Skin epidermis (tissue), 12 donors: ENCODE results near the gene MAP7D1.

Experiments used
- H3K27ac ChIP-seq, 21 experiments: fragments of 200-600 bp; sonication (generic) in 11 of 21; one replicate each; pipeline ENCODE4 v1.5.0; 2020; ENCODE audit warnings: mild to moderate bottlenecking in 3 of 21, inconsistent platforms in 2 of 21, moderate library complexity in 2 of 21
- H3K4me3 ChIP-seq, 7 experiments: fragments of 200-600 bp; sonication (generic) in 2 of 7; one replicate each; pipeline ENCODE4 v1.5.0; 2020; ENCODE audit warnings: inconsistent platforms in 2 of 7, mild to moderate bottlenecking in 2 of 7, moderate library complexity in 1 of 7

Gene MAP7D1

GRCh38 chr1:36162680-36163239 lies 6.8 kb downstream of the MAP7D1 start:
- Histone ChIP-seq H3K4me3 (no peak overlapping the region), H3K27ac (peak overlapping the region in 20 of 21 experiments; percentile 4 to 100 (median 89))

- no peak overlapping the region for H3K4me3 ChIP-seq
- H3K27ac ChIP-seq: peak overlapping the region in 11 of 21 experiments; percentile 83 to 100 (median 92)
Observed at GRCh38 chr1:36163426-36163825, 7.5 kb downstream of the MAP7D1 start.

GRCh38 chr1:36164361-36164760 lies 8.4 kb downstream of the MAP7D1 start:
- Histone ChIP-seq H3K4me3 (no peak overlapping the region), H3K27ac (peak overlapping the region in 3 of 21 experiments; percentile 1 to 29 (median 3))

- Histone ChIP-seq H3K4me3 (no peak overlapping the region), H3K27ac (peak overlapping the region in 3 of 21 experiments; percentile 19 to 59 (median 29))
Observed at GRCh38 chr1:36165145-36165544, 9.2 kb downstream of the MAP7D1 start.

- no peak overlapping the region for H3K4me3 ChIP-seq
- peak overlapping the region in 13 of 21 experiments; percentile 8 to 66 (median 57) for H3K27ac ChIP-seq
Observed at GRCh38 chr1:36166136-36166535, 10.2 kb downstream of the MAP7D1 start.

GRCh38 chr1:36166938-36167905 lies 11.3 kb downstream of the MAP7D1 start:
- Histone ChIP-seq H3K27ac (peak overlapping the region in 14 of 21 experiments; percentile 7 to 66 (median 47)), H3K4me3 (no peak overlapping the region)

- peak overlapping the region in 3 of 21 experiments; percentile 24 to 39 (median 30) for H3K27ac ChIP-seq
- no peak overlapping the region for H3K4me3 ChIP-seq
Observed at GRCh38 chr1:36168514-36168913, 12.6 kb downstream of the MAP7D1 start.

GRCh38 chr1:36170643-36171412 lies 14.9 kb downstream of the MAP7D1 start:
- H3K4me3 ChIP-seq: no peak overlapping the region
- H3K27ac ChIP-seq: peak overlapping the region in 5 of 21 experiments; percentile 2 to 39 (median 25)

- Histone ChIP-seq H3K27ac (peak overlapping the region in 1 of 21 experiments; percentile 59), H3K4me3 (no peak overlapping the region)
Observed at GRCh38 chr1:36172017-36172747, 16.2 kb downstream of the MAP7D1 start.

GRCh38 chr1:36172983-36173382 lies 17.0 kb downstream of the MAP7D1 start:
- Histone ChIP-seq H3K4me3 (no peak overlapping the region), H3K27ac (no peak overlapping the region)

GRCh38 chr1:36174713-36175112 lies 18.8 kb downstream of the MAP7D1 start:
- Histone ChIP-seq H3K4me3 (no peak overlapping the region), H3K27ac (peak overlapping the region in 3 of 21 experiments; percentile 34 to 49 (median 46))

- Histone ChIP-seq H3K4me3 (no peak overlapping the region), H3K27ac (peak overlapping the region in 4 of 21 experiments; percentile 23 to 49 (median 40))
Observed at GRCh38 chr1:36175137-36176095, 19.5 kb downstream of the MAP7D1 start.

- Histone ChIP-seq H3K4me3 (no peak overlapping the region), H3K27ac (no peak overlapping the region)
Observed at GRCh38 chr1:36176106-36176949, 20.4 kb downstream of the MAP7D1 start.

GRCh38 chr1:36177589-36178431 lies 21.9 kb downstream of the MAP7D1 start:
- no peak overlapping the region for H3K4me3 ChIP-seq
- H3K27ac ChIP-seq: peak overlapping the region in 3 of 21 experiments; percentile 35 to 38 (median 38)

GRCh38 chr1:36178471-36179219 lies 22.7 kb downstream of the MAP7D1 start:
- no peak overlapping the region for H3K4me3 ChIP-seq
- peak overlapping the region in 4 of 21 experiments; percentile 4 to 38 (median 36) for H3K27ac ChIP-seq

- Histone ChIP-seq H3K27ac (no peak overlapping the region), H3K4me3 (no peak overlapping the region)
Observed at GRCh38 chr1:36179220-36179600, 23.2 kb downstream of the MAP7D1 start.
